GM12878 (cell line): Measurements from ENCODE around the gene ZNF107. TPM values are rescaled to one million over a fixed set of nuclear protein-coding genes. Genes with fewer than 3 reads are reported as not detected.

ENCODE experiments used
- ATAC-seq: fragments of 200-7000 bp; cut with Tn5 transposase; 3 replicates; pipeline ENCODE4 v1.9.1; 2020; ENCODE audit warnings: mild to moderate bottlenecking, moderate library complexity
- BruUV-seq: library from RNA; stranded (reverse); fragments of 400-500 nt; replicated peaks from 2 replicates; lab custom pipeline; 2021; lab: Mats Ljungman, UMichigan
- CTCF ChIA-PET: fragments of 300-600 bp; sonication (Branson Sonifier 250); formaldehyde crosslinking; extraction: SDS; loops from one replicate; lab custom pipeline; 2021; ENCODE audit warnings: inconsistent platforms; lab: Yijun Ruan, JAX
- POLR2A ChIA-PET: fragments of 350-600 bp; formaldehyde crosslinking; extraction: SDS; loops from one replicate; lab custom pipeline; 2021; ENCODE audit warnings: inconsistent platforms; lab: Charles Lee
- RAD21 ChIA-PET: fragments of 300-600 bp; sonication (Branson Sonifier 250); formaldehyde crosslinking; loops from one replicate; lab custom pipeline; 2023; ENCODE audit warnings: antibody characterized with exemption; ENCODE audit not compliant: unreplicated experiment; lab: Charles Lee
- SMC1A ChIA-PET: fragments of 300-600 bp; sonication (Branson Sonifier 250); formaldehyde crosslinking; loops from one replicate; lab custom pipeline; 2023; ENCODE audit not compliant: unreplicated experiment, uncharacterized antibody; lab: Charles Lee
- DNase-seq: peaks from one replicate; pipeline ENCODE4 v3.0.0-alpha.2; 2011; ENCODE audit warnings: low read depth, low spot score
- FAIRE-seq: peaks from 3 replicates; lab custom pipeline; 2011; peaks lifted over from hg19 to GRCh38; lab: Jason Lieb, UNC
- H2AFZ ChIP-seq: 2 replicates; pipeline ENCODE4 v1.6.0; 2011; ENCODE audit warnings: low read depth, low read length, control low read depth; ENCODE audit not compliant: control insufficient read depth
- H3K27ac ChIP-seq: 2 replicates; pipeline ENCODE4 v1.5.1; 2011; ENCODE audit warnings: control low read depth; ENCODE audit not compliant: control insufficient read depth, insufficient read depth
- H3K27me3 ChIP-seq, 2 experiments: replicated peaks in 1 of 2; 2 replicates each; pipeline versions ENCODE4 v1.6.0 to v1.6.1; 2011; ENCODE audit warnings: low read length in 1 of 2; ENCODE audit not compliant: control insufficient read depth in 2 of 2, insufficient read depth in 2 of 2
- H3K36me3 ChIP-seq, 2 experiments: 2 replicates each; pipeline ENCODE4 v1.5.1; 2011; ENCODE audit warnings: low read length in 1 of 2; ENCODE audit not compliant: control insufficient read depth in 2 of 2, insufficient read depth in 2 of 2
- H3K4me1 ChIP-seq: 2 replicates; pipeline ENCODE4 v1.6.1; 2011; ENCODE audit warnings: mild to moderate bottlenecking, low read length, moderate library complexity, mixed read lengths; ENCODE audit not compliant: control insufficient read depth, insufficient read depth
- H3K4me2 ChIP-seq: 2 replicates; pipeline ENCODE4 v1.6.0; 2011; ENCODE audit warnings: control low read depth; ENCODE audit not compliant: control insufficient read depth, insufficient read depth
- H3K4me3 ChIP-seq: fragments of 200-600 bp; sonication (generic); 2 replicates; pipeline ENCODE4 v1.5.1; 2016
- H3K79me2 ChIP-seq: 2 replicates; pipeline ENCODE4 v1.6.0; 2011; ENCODE audit warnings: low read length; ENCODE audit not compliant: control insufficient read depth, insufficient read depth
- H3K9ac ChIP-seq: 2 replicates; pipeline ENCODE4 v1.8.0; 2011; ENCODE audit warnings: low read length, control low read depth, mixed read lengths; ENCODE audit not compliant: control insufficient read depth, insufficient read depth
- H3K9me3 ChIP-seq: replicated peaks from 3 replicates; pipeline ENCODE4 v1.5.1; 2011; ENCODE audit warnings: mild to moderate bottlenecking, low read length; ENCODE audit not compliant: control insufficient read depth, insufficient read depth
- H4K20me1 ChIP-seq: 2 replicates; pipeline ENCODE4 v1.6.0; 2011; ENCODE audit not compliant: control insufficient read depth, insufficient read depth
- CBX5 ChIP-seq: sonication (generic); IDR thresholded peaks from 2 replicates; pipeline ENCODE4 v1.6.1; 2016; ENCODE audit warnings: low read depth, moderate library complexity, mild to moderate bottlenecking, inconsistent platforms
- CEBPB ChIP-seq, 2 experiments: fragments of 150-350 bp in 1 of 2; IDR thresholded peaks; 2 replicates each; pipeline ENCODE4 v1.6.1; 2012 to 2014; ENCODE audit warnings: low read depth in 2 of 2, low read length in 2 of 2, borderline replicate concordance in 1 of 2, inconsistent platforms in 1 of 2
- CHD4 ChIP-seq: fragments of 200-600 bp; sonication (generic); IDR thresholded peaks from 2 replicates; pipeline ENCODE4 v1.6.1; 2016; ENCODE audit warnings: mild to moderate bottlenecking
- CUX1 ChIP-seq: IDR thresholded peaks from 2 replicates; pipeline ENCODE4 v1.6.1; 2012; ENCODE audit warnings: improper control_type of control experiment, low read depth, low read length; ENCODE audit not compliant: insufficient replicate concordance
- EP300 ChIP-seq, 2 experiments: fragments of 150-350 bp in 1 of 2; IDR thresholded peaks; 2 replicates each; pipeline ENCODE4 v1.6.1; 2011 to 2012; ENCODE audit warnings: low read depth in 2 of 2, low read length in 2 of 2, borderline replicate concordance in 1 of 2, improper control_type of control experiment in 1 of 2, inconsistent platforms in 1 of 2; ENCODE audit not compliant: control insufficient read depth in 1 of 2
- RFX5 ChIP-seq: IDR thresholded peaks from 2 replicates; pipeline ENCODE4 v1.6.1; 2011; ENCODE audit warnings: low read depth, low read length, improper control_type of control experiment
- SREBF2 ChIP-seq: IDR thresholded peaks from 2 replicates; pipeline ENCODE4 v1.6.1; 2012; ENCODE audit warnings: mild to moderate bottlenecking, low read length
- ZBTB11 ChIP-seq: fragments of 450-650 bp; formaldehyde crosslinking; IDR thresholded peaks from 2 replicates; pipeline ENCODE4 v1.5.0; 2022; ENCODE audit warnings: mild to moderate bottlenecking, missing genetic modification characterization
- WGBS: methylation state at CpG from one replicate; pipeline ENCODE4 v1.1.6; 2016; ENCODE audit warnings: low lambda C conversion rate; ENCODE audit not compliant: insufficient replicate concordance, insufficient coverage; ENCODE audit errors: missing lambda C conversion rate; 5-methylcytosine and 5-hydroxymethylcytosine counted together
- in situ Hi-C: fragments of 300-500 bp; cut with MboI; formaldehyde crosslinking; loops from 9 replicates; pipeline ENCODE4 v1.14.3; 2018; ENCODE audit warnings: mixed read lengths
- intact Hi-C: fragments of 100-400 bp; cut with micrococcal nuclease; formaldehyde crosslinking; loops from one replicate; pipeline ENCODE4 v1.14.2; 2022; ENCODE audit not compliant: unreplicated experiment
- polyA plus RNA-seq, 11 experiments: library from polyadenylated mRNA; depleted of rRNA in 4 of 11; unstranded in 6 of 11; stranded (reverse) in 5 of 11; fragments of >200 nt; fragmentation: Nextera tagmentation in 4 of 11; fragmentation: Illumina TruSeq in 1 of 11; extraction: Ambion mirVana in 4 of 11; extraction: Trizol in 1 of 11; gene quantifications; 1 replicate in 1 of 11; 2 replicates in 10 of 11; pipeline versions ENCODE4 v1.2.1 to v1.2.3, GENCODE V29; 2011 to 2016; ENCODE audit warnings: inconsistent platforms in 2 of 11, missing spikeins in 2 of 11, low read depth in 1 of 11
- total RNA-seq, 4 experiments: library from RNA; depleted of rRNA in 3 of 4; stranded (reverse); fragments of >200 nt in 3 of 4; fragmentation: Illumina TruSeq in 1 of 4; extraction: Trizol in 1 of 4; gene quantifications; 2 replicates each; pipeline versions ENCODE4 v1.2.1 to v1.2.3, GENCODE V29; 2013 to 2021

ZNF107 gene
- total and polyA plus RNA-seq, 10 of the 15 experiments (the other 5 are each of a cell fraction or from before 2014, with no cell fraction given), result 3.2 to 23.3 (median 13.7) TPM

- POLR2A ChIA-PET, result no interaction called here
- SMC1A ChIA-PET, result no interaction called here
- Histone ChIP-seq H3K9ac (no peak overlapping the region), H3K79me2 (no peaks in the 10 kb centered on the region), H3K4me2 (no peak overlapping the region), H3K27me3 (no peaks in the 10 kb centered on the region), H3K4me1 (no peaks in the 10 kb centered on the region), H2AFZ (no peak overlapping the region), H3K36me3 (no peaks in the 10 kb centered on the region), H3K27ac (no peak overlapping the region), H4K20me1 (no peaks in the 10 kb centered on the region), H3K4me3 (no peak overlapping the region), H3K9me3 (peaks cover 4% of the 10 kb centered on the region)
- WGBS, result 0% methylated on average over 1 of the region's 1 CpG
- CTCF ChIA-PET, result interaction anchor here (0.5 to 1.1 kb wide), 2 partner anchors 10 to 70 kb away, joined by 3 to 4 read pairs; no protein-coding TSS in a partner anchor
- TF ChIP-seq ZBTB11 (CRISPR knock-in tag), result no peak
- peak; percentile 85; the same call in 1 of the 2 replicates for TF ChIP-seq CBX5
- intact Hi-C loops, result no loop called here
- FAIRE-seq, result no peak
- no peak for ATAC-seq
- no TSS peak for BruUV-seq
- in situ Hi-C loops, result no loop called here
- no peak for DNase-seq
- RAD21 ChIA-PET, result no interaction called here
Measured at GRCh38 chr7:64619705-64620104, 46.2 kb upstream of the ZNF107 start.

DNA sequence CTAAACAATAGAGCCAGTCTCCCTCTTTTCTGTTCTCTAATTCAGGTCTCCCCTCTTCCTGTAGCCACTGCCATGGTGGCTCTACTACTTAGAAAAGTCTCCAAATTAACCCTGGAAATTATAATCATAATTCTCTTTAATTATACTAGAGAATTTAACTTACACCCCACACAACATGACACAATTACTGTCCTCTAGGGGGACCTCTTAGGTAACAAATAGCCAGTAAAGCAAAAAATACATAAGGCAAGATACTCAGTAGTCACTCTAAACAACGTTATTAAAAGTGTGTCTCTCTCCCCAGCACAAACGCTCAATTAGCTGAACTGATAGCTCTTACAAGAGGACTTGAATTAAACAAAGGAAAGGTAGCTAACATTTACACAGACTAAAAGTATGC is 44.3 kb upstream of the ZNF107 start:
- Histone ChIP-seq H3K4me2 (no peak overlapping the region), H3K9ac (no peak overlapping the region), H3K36me3 (no peaks in the 10 kb centered on the region), H4K20me1 (no peaks in the 10 kb centered on the region), H3K4me3 (no peak overlapping the region), H3K27me3 (no peaks in the 10 kb centered on the region), H3K79me2 (no peaks in the 10 kb centered on the region), H3K4me1 (no peaks in the 10 kb centered on the region), H3K27ac (no peak overlapping the region), H2AFZ (no peak overlapping the region), H3K9me3 (peaks cover 4% of the 10 kb centered on the region)
- intact Hi-C loops, result no loop called here
- WGBS, result 4% methylated on average over 2 of the region's 2 CpGs
- POLR2A ChIA-PET, result no interaction called here
- no peak for TF ChIP-seq CEBPB (IDR thresholded peaks at IDR 0.05; ENCODE audit: borderline replicate concordance in 1 of 2, low read depth in 2 of 2, low read length in 2 of 2)
- TF ChIP-seq SREBF2, result no peak
- TF ChIP-seq CUX1, result no peak
- no peak for TF ChIP-seq EP300 (IDR thresholded peaks at IDR 0.05; ENCODE audit: borderline replicate concordance in 1 of 2, control insufficient read depth in 1 of 2, low read depth in 2 of 2, low read length in 2 of 2)
- TF ChIP-seq RFX5, result no peak
- no peak for TF ChIP-seq CHD4
- SMC1A ChIA-PET, result no interaction called here
- CTCF ChIA-PET, result interaction anchor here (0.7 kb wide), 2 partner anchors 59 to 301 kb away, joined by 3 read pairs; partner anchors contain the start of gene ZNF680
- in situ Hi-C loops, result no loop called here
- no peak for DNase-seq
- BruUV-seq, result no TSS peak
- FAIRE-seq, result no peak
- no peak for ATAC-seq
- RAD21 ChIA-PET, result no interaction called here
